ENCODE measurements around the gene JAKMIP3. TPM values are rescaled to one million over a fixed set of nuclear protein-coding genes. Genes with fewer than 3 reads are reported as not detected.

Gene JAKMIP3
- total RNA-seq, 1 experiment from 2014 or later = 0.17 TPM

DNA sequence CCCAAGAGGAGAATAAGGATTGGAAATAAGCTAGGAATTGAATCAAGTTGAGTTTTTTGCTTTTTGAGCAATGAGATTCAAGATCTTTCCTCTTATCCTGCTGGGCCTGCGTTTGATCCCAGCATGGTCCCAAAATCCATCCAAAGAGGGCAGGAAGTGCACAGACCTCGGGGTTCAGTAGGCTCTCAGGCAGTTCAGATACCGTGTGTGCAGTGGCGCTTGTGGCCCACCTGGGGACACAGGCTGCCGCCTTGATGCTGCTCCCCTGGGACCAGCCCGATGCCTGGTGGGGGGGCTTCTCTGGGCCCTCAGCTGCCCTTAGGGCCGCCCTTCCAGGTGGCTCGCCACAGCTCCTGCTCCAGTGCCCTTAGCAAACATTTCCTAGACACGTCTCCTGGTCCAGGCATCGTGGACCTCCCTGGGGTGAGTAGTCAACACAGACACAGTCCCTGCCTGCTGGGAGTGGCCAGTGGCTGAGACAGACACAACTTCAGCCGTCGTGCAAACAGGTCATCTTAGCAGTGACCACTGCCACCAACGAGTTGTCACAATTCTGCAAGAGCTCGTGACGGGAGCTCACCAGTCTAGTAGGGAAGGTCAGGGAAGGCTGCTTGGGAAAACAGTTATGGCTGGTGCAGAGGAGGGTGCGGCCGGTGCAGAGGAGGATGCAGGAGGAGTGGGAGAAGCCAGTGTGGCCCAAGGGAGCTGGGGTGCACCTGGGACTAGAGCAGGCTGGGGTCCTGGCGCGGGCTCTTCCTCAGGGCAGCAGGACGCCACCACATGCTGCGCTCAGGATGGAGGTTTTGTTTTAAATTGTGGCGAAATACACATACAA is 21.7 kb upstream of the JAKMIP3 start:
- no peaks in the 10 kb centered on the region for H3K79me2 ChIP-seq (ENCODE audit: insufficient read depth, low read length)
- no peak for ATAC-seq
- intact Hi-C loops (cut with micrococcal nuclease) = no loop called here
- H3K4me3 ChIP-seq (replicated peaks in 1 of 2; ENCODE audit: low read depth in 1 of 2, low read length in 2 of 2) = no peak overlapping the region
- no peak overlapping the region for H3K9ac ChIP-seq (ENCODE audit: low read length)
- H4K20me1 ChIP-seq (ENCODE audit: insufficient read depth) = no peaks in the 10 kb centered on the region
- TF ChIP-seq REST (IDR thresholded peaks at IDR 0.05; ENCODE audit: low read depth) (no peak), TCF7L2 (IDR thresholded peaks at IDR 0.05; ENCODE audit: borderline replicate concordance, extremely low read depth, insufficient read depth, insufficient read length) (no peak), EGR1 (IDR thresholded peaks at IDR 0.05; ENCODE audit: low read depth) (no peak), ZFX (IDR thresholded peaks at IDR 0.05) (no peak), CBX3 (IDR thresholded peaks at IDR 0.05; ENCODE audit: low read depth) (no peak), JUND (IDR thresholded peaks at IDR 0.05) (no peak), FOSL1 (IDR thresholded peaks at IDR 0.05; ENCODE audit: low read depth) (no peak), POLR2A (IDR thresholded peaks at IDR 0.05; ENCODE audit: borderline replicate concordance, extremely low read depth, insufficient read depth, insufficient read length) (no peak), POLR2AphosphoS5 (IDR thresholded peaks at IDR 0.05; ENCODE audit: low read depth, low read length) (no peak), CEBPB (IDR thresholded peaks at IDR 0.05; ENCODE audit: low read depth) (no peak)
- TF ChIP-seq, protein P1, sequence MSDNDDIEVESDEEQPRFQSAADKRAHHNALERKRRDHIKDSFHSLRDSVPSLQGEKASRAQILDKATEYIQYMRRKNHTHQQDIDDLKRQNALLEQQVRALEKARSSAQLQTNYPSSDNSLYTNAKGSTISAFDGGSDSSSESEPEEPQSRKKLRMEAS (IDR thresholded peaks at IDR 0.05) = no peak
- H3K4me2 ChIP-seq (ENCODE audit: low read length) = no peak overlapping the region
- H3K4me1 ChIP-seq (ENCODE audit: control insufficient read depth in 1 of 2, insufficient read depth in 2 of 2, low read length in 2 of 2) = no peaks in the 10 kb centered on the region
- H2AFZ ChIP-seq (ENCODE audit: low read depth, low read length, poor library complexity, severe bottlenecking) = no peak overlapping the region
- no peaks in the 10 kb centered on the region for H3K27me3 ChIP-seq (ENCODE audit: insufficient read depth, low read length)
- no TSS peak for BruUV-seq (replicated peaks)
- H3K27ac ChIP-seq (ENCODE audit: low read depth, low read length) = no peak overlapping the region
- H3K36me3 ChIP-seq (ENCODE audit: control insufficient read depth in 1 of 2, insufficient read depth in 2 of 2, low read length in 2 of 2) = no peaks in the 10 kb centered on the region
- ChIA-PET RAD21 (ENCODE audit: low non-redundant PET in 1 of 2, low total read pairs in 2 of 2, uncharacterized antibody in 2 of 2, unreplicated experiment in 2 of 2) (no interaction called here), POLR2A (no interaction called here), CTCF (no interaction called here)
- no peak for DNase-seq (ENCODE audit: low read depth, low spot score)
- no peaks in the 10 kb centered on the region for H3K9me3 ChIP-seq (ENCODE audit: control insufficient read depth in 1 of 2, insufficient read depth in 1 of 2, low read depth in 1 of 2, low read length in 2 of 2)
- H3K9me2 ChIP-seq (ENCODE audit: insufficient read depth) = no peaks in the 10 kb centered on the region
